Skeletal muscle tissue (tissue), 4 donors: Measurements from ENCODE around the gene IL22RA2. TPM values are rescaled to one million over a fixed set of nuclear protein-coding genes. Genes with fewer than 3 reads are reported as not detected.

Source experiments
- H3K27ac ChIP-seq: one replicate; pipeline ENCODE4 v1.7.0; 2013; ENCODE audit warnings: mild to moderate bottlenecking, low read depth, low read length, inconsistent platforms
- H3K27me3 ChIP-seq, 3 donors: one replicate each; pipeline ENCODE4 v1.7.0; 2013; ENCODE audit warnings: low read length in 3 of 3; ENCODE audit not compliant: control insufficient read depth in 3 of 3, insufficient read depth in 3 of 3
- H3K36me3 ChIP-seq, 3 donors: one replicate each; pipeline ENCODE4 v1.7.0; 2013; ENCODE audit warnings: low read length in 3 of 3; ENCODE audit not compliant: control insufficient read depth in 3 of 3, insufficient read depth in 3 of 3
- H3K4me1 ChIP-seq, 3 donors: one replicate each; pipeline ENCODE4 v1.7.0; 2013; ENCODE audit warnings: low read length in 3 of 3, mild to moderate bottlenecking in 3 of 3; ENCODE audit not compliant: control insufficient read depth in 3 of 3, insufficient read depth in 3 of 3
- H3K4me3 ChIP-seq, 3 donors: one replicate each; pipeline ENCODE4 v1.7.0; 2013; ENCODE audit warnings: low read length in 3 of 3
- H3K9ac ChIP-seq, 3 donors: one replicate each; pipeline ENCODE4 v1.7.0; 2013; ENCODE audit warnings: low read length in 3 of 3, mild to moderate bottlenecking in 3 of 3, moderate library complexity in 2 of 3, low read depth in 1 of 3
- H3K9me3 ChIP-seq, 3 donors: one replicate each; pipeline ENCODE4 v1.7.0; 2013; ENCODE audit warnings: low read length in 3 of 3; ENCODE audit not compliant: control insufficient read depth in 3 of 3
- total RNA-seq: library from RNA; depleted of rRNA; stranded (reverse); fragments of >200 nt; gene quantifications from one replicate; pipeline ENCODE4 v1.2.3, GENCODE V29; 2014
- donor health status: Osteomylitis.

Gene IL22RA2
- total RNA-seq, 1 donor from 2014 or later, result not detected

DNA sequence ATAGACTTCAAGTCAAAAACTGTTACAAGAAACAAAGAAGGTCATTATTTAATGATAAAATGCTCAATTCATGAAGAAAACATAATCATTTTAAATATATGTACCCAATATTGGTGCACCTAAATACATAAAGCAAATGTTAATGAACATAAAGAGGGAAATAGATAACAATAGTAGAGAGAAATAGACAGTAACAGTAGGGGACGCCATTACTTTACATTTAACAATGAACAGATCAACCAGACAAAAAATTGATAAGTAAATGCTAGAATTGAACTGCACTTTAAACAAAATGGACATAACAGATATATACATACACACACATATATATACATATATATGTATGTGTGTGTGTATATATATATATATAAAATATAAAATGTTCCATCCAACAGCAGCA, 37.4 kb downstream of the IL22RA2 start:
- no peaks in the 10 kb centered on the region for H3K27me3 ChIP-seq
- H3K9me3 ChIP-seq, result peaks cover 0 to 3% (median 0%) of the 10 kb centered on the region in 3 donors
- no peak overlapping the region for H3K9ac ChIP-seq
- no peaks in the 10 kb centered on the region for H3K36me3 ChIP-seq
- H3K4me3 ChIP-seq, result no peak overlapping the region
- H3K27ac ChIP-seq, result no peak overlapping the region
- no peaks in the 10 kb centered on the region for H3K4me1 ChIP-seq

DNA sequence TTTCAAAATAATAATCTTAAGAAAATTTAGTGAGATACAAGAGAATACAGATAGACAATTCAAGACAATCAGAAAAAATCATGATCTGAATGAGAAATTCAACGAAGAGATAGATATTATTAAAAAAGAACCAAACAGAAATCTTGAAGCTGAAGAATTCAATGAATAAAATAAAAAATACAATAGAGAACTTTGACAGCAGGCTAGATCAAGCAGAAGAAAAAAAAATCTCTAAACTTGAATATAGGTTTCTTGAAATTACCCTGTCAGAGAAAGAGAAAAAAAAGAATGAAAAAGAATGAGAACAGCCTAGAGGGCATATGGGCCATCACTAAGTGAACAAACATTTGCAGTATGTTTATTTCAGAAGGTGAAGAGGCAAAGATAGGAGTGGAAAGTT, 39.0 kb downstream of the IL22RA2 start:
- Histone ChIP-seq H3K9me3 (peaks cover 0 to 3% (median 0%) of the 10 kb centered on the region in 3 donors), H3K36me3 (no peaks in the 10 kb centered on the region), H3K4me1 (no peaks in the 10 kb centered on the region), H3K27me3 (no peaks in the 10 kb centered on the region), H3K9ac (no peak overlapping the region), H3K27ac (no peak overlapping the region), H3K4me3 (no peak overlapping the region)

- H3K27ac ChIP-seq, result no peak overlapping the region
- peaks cover 0 to 3% (median 0%) of the 10 kb centered on the region in 3 donors for H3K9me3 ChIP-seq
- no peak overlapping the region for H3K9ac ChIP-seq
- H3K36me3 ChIP-seq, result no peaks in the 10 kb centered on the region
- H3K4me3 ChIP-seq, result no peak overlapping the region
- no peaks in the 10 kb centered on the region for H3K27me3 ChIP-seq
- H3K4me1 ChIP-seq, result no peaks in the 10 kb centered on the region
Measured at GRCh38 chr6:137133122-137133521, 40.3 kb downstream of the IL22RA2 start.

GRCh38 chr6:137126875-137127485, 46.5 kb downstream of the IL22RA2 start:
- H3K9ac ChIP-seq, result no peak overlapping the region
- H3K4me1 ChIP-seq, result no peaks in the 10 kb centered on the region
- no peaks in the 10 kb centered on the region for H3K36me3 ChIP-seq
- H3K27ac ChIP-seq, result no peak overlapping the region
- H3K27me3 ChIP-seq, result no peaks in the 10 kb centered on the region
- H3K4me3 ChIP-seq, result no peak overlapping the region
- no peaks in the 10 kb centered on the region for H3K9me3 ChIP-seq

- H3K36me3 ChIP-seq, result no peaks in the 10 kb centered on the region
- H3K27me3 ChIP-seq, result no peaks in the 10 kb centered on the region
- no peak overlapping the region for H3K4me3 ChIP-seq
- H3K9me3 ChIP-seq, result peaks cover 0 to 3% (median 3%) of the 10 kb centered on the region in 3 donors
- no peak overlapping the region for H3K27ac ChIP-seq
- no peaks in the 10 kb centered on the region for H3K4me1 ChIP-seq
- H3K9ac ChIP-seq, result no peak overlapping the region
Measured at GRCh38 chr6:137123078-137123477, 50.4 kb downstream of the IL22RA2 start.

DNA sequence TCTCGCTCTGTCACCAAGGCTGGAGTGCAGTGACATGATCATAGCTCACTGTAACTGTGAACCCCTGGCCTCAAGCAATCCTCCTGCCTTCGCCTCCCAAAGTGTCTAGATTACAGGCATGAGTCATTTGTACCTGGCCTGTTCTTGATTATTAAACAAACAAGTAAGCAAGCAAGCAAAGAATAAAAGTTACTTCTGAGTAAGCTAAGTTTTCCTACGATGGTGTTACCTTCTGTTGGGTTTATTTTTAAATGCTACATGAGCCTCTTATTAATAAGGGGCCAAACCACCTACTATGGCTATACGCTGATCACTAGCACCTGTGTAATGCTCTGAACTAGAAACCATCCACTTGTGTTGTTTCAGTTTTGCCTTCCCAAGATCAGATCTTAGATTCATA, 50.8 kb downstream of the IL22RA2 start:
- Histone ChIP-seq H3K27me3 (no peaks in the 10 kb centered on the region), H3K9me3 (peaks cover 0 to 3% (median 3%) of the 10 kb centered on the region in 3 donors), H3K27ac (no peak overlapping the region), H3K4me1 (no peaks in the 10 kb centered on the region), H3K36me3 (no peaks in the 10 kb centered on the region), H3K9ac (no peak overlapping the region), H3K4me3 (no peak overlapping the region)

- no peaks in the 10 kb centered on the region for H3K27me3 ChIP-seq
- peaks cover 0 to 3% (median 3%) of the 10 kb centered on the region in 3 donors for H3K9me3 ChIP-seq
- H3K27ac ChIP-seq, result no peak overlapping the region
- no peak overlapping the region for H3K4me3 ChIP-seq
- no peaks in the 10 kb centered on the region for H3K36me3 ChIP-seq
- no peak overlapping the region for H3K9ac ChIP-seq
- no peaks in the 10 kb centered on the region for H3K4me1 ChIP-seq
Measured at GRCh38 chr6:137121401-137121997, 51.9 kb downstream of the IL22RA2 start.

DNA sequence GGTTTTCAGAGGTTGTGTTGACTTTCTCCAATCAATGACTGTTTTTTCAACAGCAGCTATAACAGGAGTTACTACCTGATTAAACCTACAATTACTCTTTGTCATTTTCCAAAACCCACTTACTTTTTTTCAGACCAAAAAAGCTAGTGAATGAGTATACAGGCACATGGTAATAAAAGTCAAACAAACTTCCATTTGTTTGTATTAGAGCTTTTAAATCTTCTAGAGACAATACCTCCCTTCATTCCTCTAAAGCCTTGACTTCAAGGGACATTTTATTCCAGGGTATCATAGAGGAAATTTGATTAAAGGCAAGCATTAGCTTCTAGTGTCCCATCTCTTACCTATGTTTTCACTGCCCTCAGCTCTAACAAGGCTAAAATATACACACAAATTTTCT, 52.7 kb downstream of the IL22RA2 start:
- Histone ChIP-seq H3K27ac (no peak overlapping the region), H3K27me3 (no peaks in the 10 kb centered on the region), H3K9ac (no peak overlapping the region)

GRCh38 chr6:137119196-137120104, 54.0 kb downstream of the IL22RA2 start:
- Histone ChIP-seq H3K36me3 (no peaks in the 10 kb centered on the region), H3K27ac (no peak overlapping the region), H3K4me3 (no peak overlapping the region), H3K4me1 (no peaks in the 10 kb centered on the region), H3K27me3 (no peaks in the 10 kb centered on the region), H3K9me3 (peaks cover 0 to 3% (median 3%) of the 10 kb centered on the region in 3 donors), H3K9ac (no peak overlapping the region)

More for the DNA sequence above, 52.7 kb downstream of the IL22RA2 start:
- no peaks in the 10 kb centered on the region for H3K36me3 ChIP-seq
- H3K4me1 ChIP-seq, result no peaks in the 10 kb centered on the region
- H3K9me3 ChIP-seq, result peaks cover 0 to 3% (median 3%) of the 10 kb centered on the region in 3 donors
- no peak overlapping the region for H3K4me3 ChIP-seq

DNA sequence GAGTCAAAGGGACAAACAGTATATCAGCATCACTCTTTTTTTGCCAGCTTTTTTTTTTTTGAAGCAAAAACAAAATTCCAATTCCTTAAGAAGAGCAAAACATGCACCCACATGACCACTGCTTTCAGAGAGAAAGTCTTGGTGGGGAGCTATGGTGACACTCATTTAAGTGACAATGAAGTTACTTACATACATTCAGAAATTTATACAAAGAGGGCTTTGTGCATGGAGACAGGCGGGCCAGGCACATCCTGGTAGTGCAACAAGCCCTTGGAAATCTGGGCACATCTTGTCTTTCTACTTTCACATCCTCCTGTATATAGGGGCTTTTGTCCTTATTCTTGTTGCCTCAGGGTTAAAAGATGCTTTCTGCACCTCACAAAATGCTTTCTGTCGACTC, 55.9 kb downstream of the IL22RA2 start:
- no peak overlapping the region for H3K27ac ChIP-seq
- no peaks in the 10 kb centered on the region for H3K36me3 ChIP-seq
- no peaks in the 10 kb centered on the region for H3K27me3 ChIP-seq
- H3K4me3 ChIP-seq, result no peak overlapping the region
- peaks cover 0 to 3% (median 3%) of the 10 kb centered on the region in 3 donors for H3K9me3 ChIP-seq
- no peak overlapping the region for H3K9ac ChIP-seq
- no peaks in the 10 kb centered on the region for H3K4me1 ChIP-seq
